IMR-90 (cell line): ENCODE measurements around the gene TK1. TPM values are rescaled to one million over a fixed set of nuclear protein-coding genes. Genes with fewer than 3 reads are reported as not detected.

ENCODE experiments used
- ATAC-seq: fragments of 200-7000 bp; cut with Tn5 transposase; 2 replicates; pipeline ENCODE4 v1.9.1; 2020; ENCODE audit warnings: low read depth, mild to moderate bottlenecking, moderate library complexity
- BruUV-seq: library from RNA; stranded (reverse); fragments of 400-500 nt; replicated peaks from 2 replicates; lab custom pipeline; 2021; lab: Mats Ljungman, UMichigan
- CTCF ChIA-PET: fragments of 300-600 bp; formaldehyde crosslinking; extraction: SDS; loops from one replicate; lab custom pipeline; 2021; ENCODE audit warnings: antibody characterized with exemption; lab: Yijun Ruan, JAX
- POLR2A ChIA-PET: fragments of 300-600 bp; sonication (Branson Sonifier 250); formaldehyde crosslinking; loops from one replicate; lab custom pipeline; 2022; ENCODE audit warnings: antibody characterized with exemption; ENCODE audit not compliant: unreplicated experiment; lab: Charles Lee
- DNase-seq: peaks from one replicate; pipeline ENCODE4 v3.0.0; 2013
- H2AFZ ChIP-seq: replicated peaks from 2 replicates; pipeline ENCODE3; 2013; ENCODE audit warnings: low read length, mild to moderate bottlenecking; ENCODE audit not compliant: poor library complexity
- H2AK5ac ChIP-seq: 2 replicates; pipeline ENCODE4 v1.6.1; 2013; ENCODE audit warnings: low read depth, low read length, inconsistent platforms
- H2AK9ac ChIP-seq: replicated peaks from 2 replicates; pipeline ENCODE3; 2013; ENCODE audit warnings: mild to moderate bottlenecking, low read depth, low read length, moderate library complexity; ENCODE audit not compliant: poor library complexity
- H2BK120ac ChIP-seq: 2 replicates; pipeline ENCODE4 v1.6.1; 2013; ENCODE audit warnings: low read depth, low read length, inconsistent platforms
- H2BK15ac ChIP-seq: 3 replicates; pipeline ENCODE4 v1.6.1; 2013; ENCODE audit warnings: low read depth, low read length, inconsistent platforms
- H2BK20ac ChIP-seq: 2 replicates; pipeline ENCODE4 v1.6.1; 2013; ENCODE audit warnings: low read depth, mild to moderate bottlenecking, inconsistent platforms, low read length, moderate library complexity
- H2BK5ac ChIP-seq: 2 replicates; pipeline ENCODE4 v1.6.1; 2013; ENCODE audit warnings: mild to moderate bottlenecking, low read depth, low read length, inconsistent platforms; ENCODE audit not compliant: poor library complexity, severe bottlenecking
- H3K14ac ChIP-seq: replicated peaks from 2 replicates; pipeline ENCODE4 v1.6.1; 2013; ENCODE audit warnings: low read depth, low read length, inconsistent platforms
- H3K18ac ChIP-seq: 2 replicates; pipeline ENCODE4 v1.6.1; 2013; ENCODE audit warnings: low read depth, low read length, control low read depth
- H3K23ac ChIP-seq: 2 replicates; pipeline ENCODE4 v1.6.1; 2013; ENCODE audit warnings: low read depth, low read length, inconsistent platforms
- H3K27ac ChIP-seq: 2 replicates; pipeline ENCODE4 v1.5.1; 2013; ENCODE audit warnings: mild to moderate bottlenecking, control low read depth, low read length; ENCODE audit not compliant: insufficient read depth
- H3K27me3 ChIP-seq: 2 replicates; pipeline ENCODE4 v1.6.1; 2013; ENCODE audit warnings: low read length; ENCODE audit not compliant: control insufficient read depth, insufficient read depth
- H3K36me3 ChIP-seq: 2 replicates; pipeline ENCODE4 v1.6.1; 2013; ENCODE audit warnings: low read length, mixed read lengths; ENCODE audit not compliant: control insufficient read depth, insufficient read depth
- H3K4ac ChIP-seq: 2 replicates; pipeline ENCODE4 v1.6.1; 2013; ENCODE audit warnings: low read depth, low read length, inconsistent platforms
- H3K4me1 ChIP-seq: 2 replicates; pipeline ENCODE4 v1.6.1; 2013; ENCODE audit warnings: low read length, mixed read lengths; ENCODE audit not compliant: control insufficient read depth, insufficient read depth
- H3K4me2 ChIP-seq: 2 replicates; pipeline ENCODE4 v1.6.1; 2013; ENCODE audit warnings: low read depth, mild to moderate bottlenecking, control low read depth, low read length, moderate library complexity
- H3K4me3 ChIP-seq: 2 replicates; pipeline ENCODE4 v1.5.1; 2013; ENCODE audit warnings: low read depth, mild to moderate bottlenecking, control low read depth, low read length, moderate library complexity; ENCODE audit not compliant: insufficient read depth
- H3K56ac ChIP-seq: 2 replicates; pipeline ENCODE4 v1.6.1; 2013; ENCODE audit warnings: low read length, inconsistent platforms; ENCODE audit not compliant: insufficient read depth; ENCODE audit errors: extremely low read depth
- H3K79me1 ChIP-seq, 2 experiments: 2 replicates each; pipeline ENCODE4 v1.6.1; 2013; ENCODE audit warnings: low read length in 2 of 2, inconsistent platforms in 1 of 2, low read depth in 1 of 2
- H3K9ac ChIP-seq: 2 replicates; pipeline ENCODE4 v1.6.1; 2013; ENCODE audit warnings: low read depth, low read length, control low read depth
- H3K9me1 ChIP-seq: 2 replicates; pipeline ENCODE4 v1.6.1; 2013; ENCODE audit warnings: low read length, inconsistent platforms; ENCODE audit not compliant: insufficient read depth
- H3K9me3 ChIP-seq: 2 replicates; pipeline ENCODE4 v1.6.1; 2013; ENCODE audit warnings: low read length; ENCODE audit not compliant: control insufficient read depth, insufficient read depth
- H4K20me1 ChIP-seq: 2 replicates; pipeline ENCODE4 v1.6.1; 2013; ENCODE audit warnings: low read length, inconsistent platforms; ENCODE audit not compliant: insufficient read depth
- H4K5ac ChIP-seq: 2 replicates; pipeline ENCODE4 v1.6.1; 2013; ENCODE audit warnings: mild to moderate bottlenecking, low read depth, low read length, control low read depth
- H4K8ac ChIP-seq, 2 experiments: 2 replicates each; pipeline ENCODE4 v1.6.1; 2013; ENCODE audit warnings: low read depth in 2 of 2, low read length in 2 of 2, control low read depth in 1 of 2, inconsistent platforms in 1 of 2
- H4K91ac ChIP-seq: 2 replicates; pipeline ENCODE4 v1.6.1; 2013; ENCODE audit warnings: low read depth, low read length, inconsistent platforms; ENCODE audit not compliant: insufficient read depth
- ELK1 ChIP-seq: fragments of 150-350 bp; IDR thresholded peaks from 2 replicates; pipeline ENCODE4 v1.6.1; 2016; ENCODE audit warnings: low read depth, mild to moderate bottlenecking, low read length, moderate library complexity, borderline replicate concordance
- USF2 ChIP-seq: fragments of 150-350 bp; IDR thresholded peaks from 2 replicates; pipeline ENCODE4 v1.6.1; 2017; ENCODE audit warnings: mild to moderate bottlenecking, antibody characterized with exemption, low read length, low read depth
- WGBS, 2 experiments: methylation state at CpG; one replicate each; pipeline versions ENCODE4 v1.1.5 to v1.1.7; 2013; ENCODE audit warnings: missing lambda C conversion rate in 2 of 2; ENCODE audit not compliant: insufficient read length in 1 of 2; ENCODE audit errors: extremely low coverage in 2 of 2; 5-methylcytosine and 5-hydroxymethylcytosine counted together
- dilution Hi-C: fragments of 300-500 bp; cut with HindIII; formaldehyde crosslinking; loops from one replicate; pipeline ENCODE4 v1.14.3; 2018; ENCODE audit warnings: low sequenced_read_pairs; ENCODE audit not compliant: unreplicated experiment
- in situ Hi-C: fragments of 300-500 bp; cut with MboI; formaldehyde crosslinking; loops from 3 replicates; pipeline ENCODE4 v1.14.3; 2019; ENCODE audit warnings: low sequenced_read_pairs, inconsistent platforms, mixed read lengths
- intact Hi-C: fragments of 100-400 bp; cut with micrococcal nuclease; formaldehyde crosslinking; loops from 2 replicates; pipeline ENCODE4 v1.10.0; 2022
- polyA plus RNA-seq, 3 experiments: library from polyadenylated mRNA; depleted of rRNA; stranded (reverse); fragments of >200 nt; gene quantifications; 2 replicates each; pipeline ENCODE4 v1.2.3, GENCODE V29; 2012; ENCODE audit warnings: low replicate concordance in 1 of 3
- total RNA-seq: library from RNA; depleted of rRNA; stranded (reverse); fragments of >200 nt; gene quantifications from 2 replicates; pipeline ENCODE4 v1.2.3, GENCODE V29; 2012

The TK1 gene
- total and polyA plus RNA-seq, 2 of the 4 experiments (the other 2 are of a cell fraction): 150 to 219 TPM

GRCh38 chr17:78219396-78220150 lies 32.7 kb upstream of the TK1 start:
- no peaks in the 10 kb centered on the region; the same call in 1 of the 2 replicates for H4K20me1 ChIP-seq
- no peak for DNase-seq
- H2AK5ac ChIP-seq: no peak overlapping the region
- H3K23ac ChIP-seq: no peak overlapping the region
- no peak overlapping the region for H4K91ac ChIP-seq
- H3K4me3 ChIP-seq: no peak overlapping the region
- ChIA-PET POLR2A (no interaction called here), CTCF (no interaction called here)
- H2AK9ac ChIP-seq: peak overlapping the region; percentile 70
- no peak overlapping the region for H4K8ac ChIP-seq
- no peak overlapping the region for H4K5ac ChIP-seq
- WGBS, 2 experiments: 83% methylated on average over 3 of the region's 11 CpGs; no CpG with 5 or more reads in 1 of the 2 experiments
- peaks cover 3% of the 10 kb centered on the region; the same call in 1 of the 2 replicates for H3K36me3 ChIP-seq
- no peak overlapping the region for H3K56ac ChIP-seq
- peaks cover 6 to 24% of the 10 kb centered on the region in 2 experiments for H3K79me1 ChIP-seq
- no peak overlapping the region for H3K4ac ChIP-seq
- no peaks in the 10 kb centered on the region for H3K27me3 ChIP-seq
- ATAC-seq: no peak
- H2BK15ac ChIP-seq: no peak overlapping the region
- no peak overlapping the region for H3K9ac ChIP-seq
- H3K9me1 ChIP-seq: no peaks in the 10 kb centered on the region
- intact Hi-C loops (no loop called here), in situ Hi-C loops (no loop called here), dilution Hi-C loops (no loop called here)
- H3K18ac ChIP-seq: no peak overlapping the region
- BruUV-seq: no TSS peak
- H3K4me1 ChIP-seq: no peaks in the 10 kb centered on the region
- no peak for TF ChIP-seq ELK1
- no peak for TF ChIP-seq USF2
- peak overlapping the region; percentile 58 for H2AFZ ChIP-seq
- no peak overlapping the region for H3K4me2 ChIP-seq
- no peaks in the 10 kb centered on the region for H3K9me3 ChIP-seq
- no peak overlapping the region for H3K27ac ChIP-seq
- H2BK20ac ChIP-seq: no peak overlapping the region
- H2BK5ac ChIP-seq: no peak overlapping the region
- H2BK120ac ChIP-seq: no peak overlapping the region
- no peak overlapping the region for H3K14ac ChIP-seq
